HepG2 (cell line): ENCODE measurements around the gene KATNB1. TPM values are rescaled to one million over a fixed set of nuclear protein-coding genes. Genes with fewer than 3 reads are reported as not detected.

Experiments
- CBX5 ChIP-seq: sonication (generic); formaldehyde crosslinking; IDR thresholded peaks from 2 replicates; pipeline ENCODE4 v1.4.0; 2020; ENCODE audit warnings: missing genetic modification reagents, borderline replicate concordance
- GPN1 ChIP-seq: sonication (generic); formaldehyde crosslinking; IDR thresholded peaks from 2 replicates; pipeline ENCODE4 v1.5.1; 2020; ENCODE audit warnings: missing genetic modification reagents, borderline replicate concordance
- HNF4A ChIP-seq: sonication (generic); formaldehyde crosslinking; IDR thresholded peaks from 2 replicates; pipeline ENCODE4 v1.4.0; 2020; ENCODE audit warnings: missing genetic modification reagents
- MTF1 ChIP-seq: sonication (generic); formaldehyde crosslinking; IDR thresholded peaks from 2 replicates; pipeline ENCODE4 v1.5.0; 2020; ENCODE audit warnings: missing genetic modification reagents
- PTBP1 ChIP-seq: fragments of 200-400 bp; formaldehyde crosslinking; IDR thresholded peaks from 2 replicates; pipeline ENCODE4 v1.6.1; 2018; ENCODE audit warnings: low read length, low read depth; ENCODE audit not compliant: poor library complexity, severe bottlenecking
- RFXAP ChIP-seq: sonication (generic); formaldehyde crosslinking; IDR thresholded peaks from 2 replicates; pipeline ENCODE4 v1.4.0; 2020; ENCODE audit warnings: missing genetic modification reagents, borderline replicate concordance
- SP5 ChIP-seq: IDR thresholded peaks from 2 replicates; pipeline ENCODE4 v1.6.1; 2016; ENCODE audit warnings: low read depth, borderline replicate concordance
- TBL1XR1 ChIP-seq: fragments of 150-350 bp; IDR thresholded peaks from 2 replicates; pipeline ENCODE4 v1.6.1; 2014; ENCODE audit warnings: borderline replicate concordance, low read length; ENCODE audit not compliant: partially characterized antibody
- ZNF326 ChIP-seq: sonication (generic); formaldehyde crosslinking; IDR thresholded peaks from 2 replicates; pipeline ENCODE4 v1.4.0; 2020; ENCODE audit warnings: missing genetic modification reagents, borderline replicate concordance
- ZNF350 ChIP-seq: sonication (generic); formaldehyde crosslinking; IDR thresholded peaks from 2 replicates; pipeline ENCODE4 v1.4.0; 2020; ENCODE audit warnings: mild to moderate bottlenecking, low read depth, missing genetic modification reagents, borderline replicate concordance
- ZNF362 ChIP-seq: sonication (generic); formaldehyde crosslinking; IDR thresholded peaks from 2 replicates; pipeline ENCODE4 v1.4.0; 2020; ENCODE audit warnings: missing genetic modification reagents, mild to moderate bottlenecking, borderline replicate concordance
- ZNF44 ChIP-seq: sonication (generic); formaldehyde crosslinking; IDR thresholded peaks from 2 replicates; pipeline ENCODE4 v1.5.1; 2020; ENCODE audit warnings: mild to moderate bottlenecking, missing genetic modification reagents
- ZNF543 ChIP-seq: sonication (generic); formaldehyde crosslinking; IDR thresholded peaks from 2 replicates; pipeline ENCODE4 v1.4.0; 2020; ENCODE audit warnings: mild to moderate bottlenecking, missing genetic modification reagents
- ZNF605 ChIP-seq: sonication (generic); formaldehyde crosslinking; IDR thresholded peaks from 2 replicates; pipeline ENCODE4 v1.8.0; 2022; ENCODE audit warnings: mild to moderate bottlenecking, missing genetic modification reagents
- ZNF619 ChIP-seq: sonication (generic); formaldehyde crosslinking; IDR thresholded peaks from 2 replicates; pipeline ENCODE4 v1.4.0; 2020; ENCODE audit warnings: mild to moderate bottlenecking, missing genetic modification reagents
- ZNF713 ChIP-seq: sonication (generic); formaldehyde crosslinking; IDR thresholded peaks from 2 replicates; pipeline ENCODE4 v1.4.0; 2020; ENCODE audit warnings: mild to moderate bottlenecking, missing genetic modification reagents
- ZNF746 ChIP-seq: sonication (generic); formaldehyde crosslinking; IDR thresholded peaks from 2 replicates; pipeline ENCODE4 v1.8.0; 2022; ENCODE audit warnings: mild to moderate bottlenecking, missing genetic modification reagents
- polyA plus RNA-seq, 8 experiments: library from polyadenylated mRNA; depleted of rRNA in 3 of 8; stranded (reverse) in 7 of 8; unstranded in 1 of 8; fragments of >200 nt; fragmentation: Illumina TruSeq in 4 of 8; extraction: Trizol in 4 of 8; gene quantifications; 2 replicates each; pipeline versions ENCODE4 v1.2.1 to v1.2.3, GENCODE V29; 2011 to 2016; ENCODE audit warnings: low read depth in 4 of 8, missing spikeins in 1 of 8, mixed read lengths in 1 of 8; ENCODE audit not compliant: insufficient read depth in 1 of 8
- total RNA-seq, 5 experiments: library from RNA; depleted of rRNA; stranded (reverse); fragments of >200 nt; fragmentation: Illumina TruSeq; extraction: Trizol; gene quantifications; 2 replicates each; pipeline ENCODE4 v1.2.3, GENCODE V29; 2016; ENCODE audit warnings: low read depth in 1 of 5
- TF ChIP-seq, protein P1 (sequence below): sonication (generic); formaldehyde crosslinking; IDR thresholded peaks from 2 replicates; pipeline ENCODE4 v1.8.0; 2022; ENCODE audit warnings: mild to moderate bottlenecking, missing genetic modification reagents, borderline replicate concordance
- TF ChIP-seq, protein P2 (sequence below): sonication (generic); formaldehyde crosslinking; IDR thresholded peaks from 2 replicates; pipeline ENCODE4 v1.9.0; 2022; ENCODE audit warnings: low read depth, missing genetic modification reagents
- TF ChIP-seq, protein P3 (sequence below): sonication (generic); formaldehyde crosslinking; IDR thresholded peaks from 2 replicates; pipeline ENCODE4 v1.4.0; 2020; ENCODE audit warnings: mild to moderate bottlenecking, missing genetic modification reagents, borderline replicate concordance
- TF ChIP-seq, protein P4 (sequence below): sonication (generic); formaldehyde crosslinking; IDR thresholded peaks from 2 replicates; pipeline ENCODE4 v1.8.1; 2023; ENCODE audit warnings: mild to moderate bottlenecking, missing genetic modification reagents, borderline replicate concordance

The KATNB1 gene
- total and polyA plus RNA-seq, 2 of the 13 experiments (the other 11 are each of a cell fraction or from before 2014, with no cell fraction given): 31.5 to 43.5 TPM

GRCh38 chr16:57801098-57801808 is 65.7 kb downstream of the KATNB1 start (continued):
- TF ChIP-seq SP5 (CRISPR knock-in tag) (no peak), ZNF350 (CRISPR knock-in tag) (peak; percentile 42; the same call in 1 of the 2 replicates), RFXAP (CRISPR knock-in tag) (0 out of 2 replicates have a peak, but pooled peaks have one; percentile 34), GPN1 (CRISPR knock-in tag) (no peak), ZNF713 (CRISPR knock-in tag) (no peak; the same call in 1 of the 2 replicates), TBL1XR1 (no peak), MTF1 (CRISPR knock-in tag) (no peak), ZNF326 (CRISPR knock-in tag) (no peak), PTBP1 (no peak), CBX5 (CRISPR knock-in tag) (no peak), ZNF543 (CRISPR knock-in tag) (no peak), ZNF44 (CRISPR knock-in tag) (0 out of 2 replicates have a peak, but pooled peaks have one; percentile 36), ZNF619 (CRISPR knock-in tag) (peak; percentile 41; the same call in 1 of the 2 replicates), ZNF362 (CRISPR knock-in tag) (no peak), ZNF746 (no peak), HNF4A (0 out of 2 replicates have a peak, but pooled peaks have one; percentile 7), ZNF605 (no peak)
- TF ChIP-seq, protein P1, sequence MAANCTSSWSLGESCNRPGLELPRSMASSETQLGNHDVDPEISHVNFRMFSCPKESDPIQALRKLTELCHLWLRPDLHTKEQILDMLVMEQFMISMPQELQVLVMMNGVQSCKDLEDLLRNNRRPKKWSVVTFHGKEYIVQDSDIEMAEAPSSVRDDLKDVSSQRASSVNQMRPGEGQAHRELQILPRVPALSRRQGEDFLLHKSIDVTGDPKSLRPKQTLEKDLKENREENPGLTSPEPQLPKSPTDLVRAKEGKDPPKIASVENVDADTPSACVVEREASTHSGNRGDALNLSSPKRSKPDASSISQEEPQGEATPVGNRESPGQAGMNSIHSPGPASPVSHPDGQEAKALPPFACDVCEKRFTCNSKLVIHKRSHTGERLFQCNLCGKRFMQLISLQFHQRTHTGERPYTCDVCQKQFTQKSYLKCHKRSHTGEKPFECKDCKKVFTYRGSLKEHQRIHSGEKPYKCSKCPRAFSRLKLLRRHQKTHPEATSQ (CRISPR knock-in tag): 0 out of 2 replicates have a peak, but pooled peaks have one; percentile 37
- TF ChIP-seq, protein P2, sequence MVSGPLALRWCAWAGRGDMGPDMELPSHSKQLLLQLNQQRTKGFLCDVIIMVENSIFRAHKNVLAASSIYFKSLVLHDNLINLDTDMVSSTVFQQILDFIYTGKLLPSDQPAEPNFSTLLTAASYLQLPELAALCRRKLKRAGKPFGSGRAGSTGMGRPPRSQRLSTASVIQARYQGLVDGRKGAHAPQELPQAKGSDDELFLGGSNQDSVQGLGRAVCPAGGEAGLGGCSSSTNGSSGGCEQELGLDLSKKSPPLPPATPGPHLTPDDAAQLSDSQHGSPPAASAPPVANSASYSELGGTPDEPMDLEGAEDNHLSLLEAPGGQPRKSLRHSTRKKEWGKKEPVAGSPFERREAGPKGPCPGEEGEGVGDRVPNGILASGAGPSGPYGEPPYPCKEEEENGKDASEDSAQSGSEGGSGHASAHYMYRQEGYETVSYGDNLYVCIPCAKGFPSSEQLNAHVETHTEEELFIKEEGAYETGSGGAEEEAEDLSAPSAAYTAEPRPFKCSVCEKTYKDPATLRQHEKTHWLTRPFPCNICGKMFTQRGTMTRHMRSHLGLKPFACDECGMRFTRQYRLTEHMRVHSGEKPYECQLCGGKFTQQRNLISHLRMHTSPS (CRISPR knock-in tag): peak; percentile 47; the same call in 1 of the 2 replicates
- TF ChIP-seq, protein P3, sequence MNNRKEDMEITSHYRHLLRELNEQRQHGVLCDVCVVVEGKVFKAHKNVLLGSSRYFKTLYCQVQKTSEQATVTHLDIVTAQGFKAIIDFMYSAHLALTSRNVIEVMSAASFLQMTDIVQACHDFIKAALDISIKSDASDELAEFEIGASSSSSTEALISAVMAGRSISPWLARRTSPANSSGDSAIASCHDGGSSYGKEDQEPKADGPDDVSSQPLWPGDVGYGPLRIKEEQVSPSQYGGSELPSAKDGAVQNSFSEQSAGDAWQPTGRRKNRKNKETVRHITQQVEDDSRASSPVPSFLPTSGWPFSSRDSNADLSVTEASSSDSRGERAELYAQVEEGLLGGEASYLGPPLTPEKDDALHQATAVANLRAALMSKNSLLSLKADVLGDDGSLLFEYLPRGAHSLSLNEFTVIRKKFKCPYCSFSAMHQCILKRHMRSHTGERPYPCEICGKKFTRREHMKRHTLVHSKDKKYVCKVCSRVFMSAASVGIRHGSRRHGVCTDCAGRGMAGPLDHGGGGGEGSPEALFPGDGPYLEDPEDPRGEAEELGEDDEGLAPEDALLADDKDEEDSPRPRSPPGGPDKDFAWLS: no peak
- TF ChIP-seq, protein P4, sequence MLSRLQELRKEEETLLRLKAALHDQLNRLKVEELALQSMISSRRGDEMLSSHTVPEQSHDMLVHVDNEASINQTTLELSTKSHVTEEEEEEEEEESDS (CRISPR knock-in tag): 0 out of 2 replicates have a peak, but pooled peaks have one; percentile 46
